22Rv1 (cell line): ENCODE results near the gene UBL3.

ENCODE experiments used
- CTCF ChIP-seq: fragments of 450-650 bp; IDR thresholded peaks from 2 replicates; pipeline ENCODE4 v1.5.1; 2017; ENCODE audit warnings: mild to moderate bottlenecking
- ZFX ChIP-seq: fragments of 450-650 bp; IDR thresholded peaks from 2 replicates; pipeline ENCODE4 v1.6.1; 2017; ENCODE audit warnings: antibody characterized with exemption, borderline replicate concordance

- TF ChIP-seq CTCF, result no peak
- TF ChIP-seq ZFX, result no peak
These were observed 131.7 kb downstream of the UBL3 start for GRCh38 chr13:29718694-29719093.
